ENCODE data around the gene XPNPEP1.

The XPNPEP1 gene

DNA sequence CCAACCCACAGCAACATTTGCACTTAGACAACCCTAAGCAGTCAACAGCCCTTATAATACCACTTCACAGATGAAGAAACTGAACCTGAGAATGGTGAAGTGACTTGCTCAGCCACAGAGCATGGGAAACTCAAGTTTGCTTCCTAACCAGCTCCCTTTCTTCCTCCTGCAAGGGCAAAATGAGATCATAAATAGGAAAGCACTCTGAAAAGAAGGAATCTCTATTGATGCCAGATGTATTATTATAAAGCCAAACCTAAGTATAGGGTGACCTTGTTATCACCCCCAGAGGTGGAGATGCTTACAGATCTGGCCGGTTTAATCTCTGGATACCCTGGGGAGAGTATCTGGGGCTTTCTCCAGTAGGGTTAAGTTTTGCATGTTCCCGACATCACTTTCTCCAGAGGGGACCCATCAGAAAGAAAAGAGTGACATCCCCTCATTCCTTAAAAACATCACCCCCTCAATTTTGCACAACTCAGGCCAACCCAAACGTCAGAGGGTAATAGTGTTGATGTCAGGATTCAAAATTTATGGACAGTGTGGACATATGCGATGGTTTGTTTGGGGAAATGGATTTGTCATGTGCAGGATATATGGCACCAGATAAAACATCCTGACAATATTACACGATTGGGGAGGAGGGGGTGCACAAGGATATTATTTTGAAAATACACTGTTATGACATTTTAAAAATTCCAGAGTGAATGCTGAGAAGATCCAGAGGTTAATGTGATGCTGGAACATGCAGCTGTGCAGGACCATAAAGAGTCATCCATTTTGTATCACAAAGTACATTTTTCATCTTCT lies 24.0 kb upstream of the XPNPEP1 start:
- no peak for DNase-seq (ENCODE audit: low read depth)

DNA sequence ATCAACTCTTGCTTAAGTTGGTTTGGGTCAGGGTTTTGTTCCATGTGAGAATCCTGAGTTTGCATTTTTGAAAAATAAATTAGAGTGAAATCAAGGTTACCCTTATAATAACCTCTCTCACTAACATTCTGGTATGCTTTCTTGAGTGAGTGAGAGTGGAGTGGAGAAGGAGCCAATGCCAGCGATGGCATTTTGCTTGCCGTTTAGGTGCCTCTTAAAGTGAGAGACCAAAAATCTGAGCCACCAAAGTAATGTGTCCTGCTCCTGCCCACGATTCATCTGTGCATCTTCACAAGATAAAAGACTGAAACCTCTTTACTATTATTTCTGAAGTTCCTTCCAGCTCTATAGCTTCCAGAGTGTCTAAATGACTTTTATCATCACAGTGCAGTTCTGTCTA lies 23.4 kb upstream of the XPNPEP1 start:
- DNase-seq (ENCODE audit: low read depth) = no peak

DNA sequence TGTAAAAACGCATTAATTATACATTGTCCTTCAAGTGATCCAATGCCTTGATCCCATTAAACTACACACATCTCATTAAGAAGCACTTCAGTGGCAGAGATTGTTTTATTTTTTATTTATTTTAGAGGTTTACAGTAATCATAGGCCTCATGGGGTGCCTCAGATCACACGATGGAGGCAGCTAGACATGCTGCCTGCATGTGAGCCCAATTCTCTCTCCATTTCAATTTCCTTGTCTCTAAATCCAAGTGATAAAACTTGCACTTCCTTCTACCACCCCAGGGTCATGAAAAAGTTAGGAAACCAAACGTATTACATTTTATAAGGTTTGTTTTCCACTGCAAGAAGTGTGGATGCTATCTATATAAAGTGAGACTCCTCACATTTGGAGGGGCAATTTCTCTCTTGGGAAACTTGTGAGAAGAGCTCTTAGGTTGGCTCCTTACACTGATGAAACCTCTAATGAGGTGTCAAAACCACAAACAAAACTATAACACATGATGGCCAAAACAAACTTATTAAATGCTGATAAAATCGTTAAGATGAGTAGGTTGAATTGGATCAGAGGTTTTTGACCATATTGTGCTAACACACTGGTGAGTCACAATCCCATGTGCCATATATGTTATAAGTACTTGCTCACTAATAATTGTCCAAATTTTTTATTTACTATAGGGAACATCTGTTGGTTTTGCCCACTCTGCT lies 22.3 kb upstream of the XPNPEP1 start:
- DNase-seq (ENCODE audit: low read depth) = no peak

DNA sequence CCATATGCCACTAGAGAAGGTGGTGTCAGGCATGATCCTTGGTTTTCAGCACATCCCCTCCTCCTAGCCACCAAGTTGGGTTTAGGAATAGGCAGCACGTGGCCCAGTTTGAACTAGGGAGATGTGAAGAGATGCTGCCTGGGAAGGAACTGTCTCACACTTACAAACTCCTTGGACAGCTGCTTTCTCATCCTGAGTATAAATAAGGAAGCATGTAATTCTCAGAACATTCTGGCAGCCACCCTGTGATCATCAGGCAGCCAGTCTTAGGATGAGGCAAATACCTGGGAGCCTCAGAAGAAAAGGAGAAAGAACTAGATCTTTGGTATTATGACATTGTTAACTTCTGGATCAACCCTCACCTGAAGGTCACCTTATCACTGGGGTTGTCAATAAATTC lies 21.3 kb upstream of the XPNPEP1 start:
- no peak for DNase-seq (ENCODE audit: low read depth)

DNA sequence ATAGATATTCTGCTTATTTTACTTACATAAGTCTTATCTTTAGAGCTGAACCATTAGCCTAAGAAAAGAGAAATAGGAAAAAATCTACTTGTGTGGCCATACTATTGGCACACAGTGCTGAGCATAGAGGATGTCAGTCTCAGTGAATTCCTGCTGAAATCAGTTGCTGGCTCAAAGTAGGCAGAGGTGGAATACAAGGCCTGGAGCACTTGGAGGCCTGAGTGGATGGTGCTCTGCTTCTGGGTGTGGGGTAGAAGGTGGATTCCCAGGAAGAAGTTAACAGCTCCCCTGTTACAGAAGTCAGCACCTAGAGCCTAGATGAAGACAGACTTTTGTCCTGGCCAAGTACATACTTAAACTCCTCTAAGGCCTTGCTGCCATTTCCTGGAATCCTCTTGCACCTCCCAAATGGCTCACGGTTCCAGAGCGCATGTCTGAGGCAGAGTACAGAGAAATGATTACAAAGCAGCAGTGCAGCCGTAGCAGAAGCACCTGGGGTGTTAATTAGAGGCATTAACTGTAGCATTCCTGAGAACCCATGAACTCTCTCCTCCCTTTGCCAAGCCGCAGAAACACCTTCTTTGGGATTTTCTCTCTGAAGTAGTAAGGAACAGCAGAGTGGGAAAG lies 18.0 kb upstream of the XPNPEP1 start:
- DNase-seq (ENCODE audit: low read depth) = no peak

DNA sequence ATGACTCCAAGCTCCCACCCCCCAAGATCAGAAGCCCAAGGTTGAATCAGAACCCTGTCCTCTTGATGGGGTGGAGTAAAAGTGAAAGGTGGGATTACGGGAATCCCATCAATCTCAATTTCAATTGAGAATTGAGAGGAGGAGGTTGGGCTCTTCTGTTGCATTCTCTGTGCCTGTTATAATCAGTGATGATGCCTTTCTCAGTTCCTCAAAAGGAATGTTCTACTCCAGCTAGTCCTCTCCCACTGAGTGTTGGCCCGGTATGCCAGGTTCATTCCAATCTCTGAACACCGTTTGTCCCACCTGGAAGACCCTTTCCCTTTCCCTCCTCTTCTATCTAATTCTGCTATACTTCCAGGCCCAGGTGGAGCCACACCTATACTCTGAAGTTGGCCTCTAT lies 17.2 kb upstream of the XPNPEP1 start:
- DNase-seq (ENCODE audit: low read depth) = no peak

DNA sequence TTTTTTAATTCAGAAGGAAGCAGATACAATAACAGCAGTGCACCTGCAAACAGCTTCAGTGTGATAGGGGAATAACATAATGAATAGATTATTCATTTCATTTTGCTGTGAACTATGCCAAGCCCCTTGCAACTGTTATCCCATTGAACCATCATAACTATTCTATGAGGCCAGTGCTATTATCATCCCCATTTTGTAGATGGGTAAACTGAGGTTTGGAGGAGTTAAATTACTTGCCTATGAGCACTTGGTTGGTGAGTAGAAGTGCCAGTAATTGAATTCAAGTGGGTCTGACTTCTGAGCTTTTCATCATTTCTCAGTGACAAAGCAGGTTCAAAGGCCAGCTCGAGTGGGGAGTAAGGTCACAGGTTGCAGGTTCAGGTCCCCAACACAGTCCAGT lies 16.8 kb upstream of the XPNPEP1 start:
- no peak for DNase-seq (ENCODE audit: low read depth)

DNA sequence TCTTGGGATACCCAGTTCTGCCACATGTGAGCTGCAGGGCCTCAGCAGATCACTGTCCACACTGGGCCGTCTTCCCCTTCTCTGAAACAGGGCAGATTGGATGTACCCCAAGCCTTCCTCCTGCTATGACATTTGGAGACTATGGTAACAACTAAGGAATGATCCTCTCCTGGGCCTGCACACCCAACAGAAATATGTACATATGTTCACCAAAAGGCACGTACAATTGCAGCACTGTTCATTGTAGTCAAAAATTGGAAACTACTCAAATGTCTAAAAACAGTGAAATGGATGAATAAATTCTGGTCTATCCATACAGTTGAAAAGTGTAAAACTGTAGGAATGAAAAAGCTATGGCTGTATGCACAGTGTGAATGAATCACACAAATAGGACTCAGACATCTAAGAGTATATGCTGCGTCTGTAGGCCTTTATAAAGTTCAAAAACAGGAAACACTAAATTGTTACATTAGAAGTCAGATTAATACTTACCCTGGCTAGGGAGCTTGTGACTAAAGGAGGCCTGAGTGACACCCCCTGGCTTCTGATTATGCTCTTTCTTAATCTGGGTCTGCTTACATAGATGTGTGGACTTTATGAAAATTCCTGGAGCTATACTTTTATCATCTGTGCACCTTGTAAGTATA lies 16.1 kb upstream of the XPNPEP1 start:
- DNase-seq (ENCODE audit: low read depth) = no peak

DNA sequence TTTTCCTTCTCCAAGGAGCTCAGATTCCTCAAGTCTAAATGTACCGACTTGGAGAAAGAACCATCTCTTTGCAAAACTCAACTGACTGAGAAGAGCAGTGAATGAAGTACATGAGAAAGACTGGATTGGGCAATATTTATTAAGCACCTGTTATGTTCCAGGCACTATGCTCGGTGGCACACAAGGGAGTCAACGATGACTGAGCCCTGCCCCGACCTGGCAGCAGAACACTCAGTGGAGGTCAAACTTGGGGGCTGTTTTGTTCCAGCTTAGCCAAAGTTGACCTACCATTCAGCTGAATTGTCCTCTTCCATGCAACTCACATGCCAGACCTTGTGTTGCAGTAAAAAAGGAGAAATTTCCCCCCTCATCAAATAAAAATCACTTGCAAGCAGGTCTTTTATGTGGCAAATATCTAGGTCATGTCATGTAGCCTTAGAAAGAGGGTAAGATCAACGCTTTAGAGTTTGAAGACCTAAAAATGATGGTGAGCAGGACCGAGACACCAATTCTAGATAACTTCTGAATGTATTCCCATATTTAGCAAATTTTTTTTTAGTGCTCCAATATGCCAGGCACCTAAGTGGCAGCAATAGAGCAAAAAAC lies 14.3 kb upstream of the XPNPEP1 start:
- no peak for DNase-seq (ENCODE audit: low read depth)

DNA sequence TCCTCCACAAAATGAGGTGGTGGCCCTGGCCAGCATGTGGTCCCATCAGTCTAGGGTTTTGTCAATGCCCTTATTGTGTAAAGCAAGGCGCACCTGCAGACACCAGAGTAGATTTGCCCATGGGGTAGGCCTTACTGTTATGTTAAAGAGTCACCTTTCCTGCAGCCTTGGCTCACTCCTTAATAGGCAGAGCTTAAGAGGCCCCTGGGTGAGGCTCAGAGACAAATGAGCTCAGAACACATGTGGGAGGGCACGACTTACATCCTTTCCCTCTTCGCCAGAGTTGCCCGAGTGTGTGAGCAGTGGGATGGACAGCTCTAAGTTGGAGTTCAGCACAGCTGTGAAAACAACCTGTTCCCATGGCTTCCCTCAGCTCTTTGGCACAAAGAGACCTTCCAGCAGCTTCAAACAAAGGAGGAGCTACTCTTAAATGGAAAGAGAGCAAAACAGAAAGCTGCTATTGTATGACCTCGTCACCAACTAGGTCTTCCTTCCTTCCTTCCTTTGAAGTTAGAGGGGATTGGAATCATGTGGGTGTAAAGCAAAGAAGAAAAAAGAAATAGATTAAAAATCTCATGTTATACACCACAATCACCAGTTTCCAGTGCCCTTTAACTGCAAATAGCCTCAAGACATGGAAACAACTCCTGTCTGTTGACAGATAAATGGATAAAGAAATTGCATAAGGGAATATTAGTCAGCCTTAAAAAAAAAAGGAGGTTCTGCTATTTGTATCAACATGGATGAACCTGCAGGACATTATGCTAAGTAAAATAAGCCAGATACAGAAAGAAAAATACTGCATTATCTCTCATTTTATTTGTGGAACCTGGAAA lies 11.9 kb upstream of the XPNPEP1 start:
- no peak for DNase-seq (ENCODE audit: low read depth)

DNA sequence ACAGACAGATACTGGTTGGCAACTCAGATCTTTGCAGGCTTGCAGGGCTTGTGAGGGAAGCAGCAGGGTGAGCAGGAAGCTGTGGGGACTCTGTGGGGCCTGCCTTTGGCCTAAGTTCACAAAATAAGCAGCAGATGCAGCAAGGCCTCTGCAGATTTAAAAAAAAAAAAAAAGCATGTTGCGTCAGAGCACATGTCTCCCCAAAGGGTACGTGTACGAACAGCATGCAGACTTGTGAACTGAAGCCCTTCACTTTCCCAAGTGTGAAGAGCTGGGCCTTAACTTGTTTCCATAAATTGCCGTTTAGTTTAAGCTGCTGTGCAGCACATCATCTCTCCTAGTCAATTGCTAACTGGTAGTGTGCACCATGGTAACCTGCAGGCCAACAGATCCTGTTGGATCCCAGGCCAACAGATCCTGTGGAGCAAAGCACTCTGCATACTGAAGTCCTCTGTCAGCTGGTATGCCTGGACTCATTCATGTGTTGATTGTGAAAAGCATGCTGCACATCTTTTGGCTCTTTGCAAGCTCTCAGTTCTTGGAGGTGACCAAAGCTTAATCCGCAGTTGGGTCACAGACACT lies 10.8 kb upstream of the XPNPEP1 start:
- no peak for DNase-seq (ENCODE audit: low read depth)

DNA sequence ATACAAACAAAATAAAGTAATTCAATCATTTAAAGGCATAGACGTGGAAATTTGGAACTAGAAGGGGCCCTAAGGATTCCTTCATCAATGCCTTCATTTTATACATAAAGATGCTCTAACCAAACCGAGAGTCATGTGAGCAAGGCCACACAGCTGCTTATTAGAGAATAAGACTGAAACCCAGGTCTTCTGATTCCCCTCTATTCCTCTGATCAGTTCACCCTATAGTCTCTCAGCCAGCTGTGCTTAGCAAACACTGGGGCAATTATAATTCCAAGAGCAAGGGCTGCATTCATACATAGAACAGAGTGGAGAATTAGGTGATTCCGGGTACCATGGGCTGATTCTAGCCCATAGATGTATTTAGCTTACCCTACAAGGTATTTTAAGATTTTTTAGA lies 9.7 kb upstream of the XPNPEP1 start:
- no peak for DNase-seq (ENCODE audit: low read depth)

DNA sequence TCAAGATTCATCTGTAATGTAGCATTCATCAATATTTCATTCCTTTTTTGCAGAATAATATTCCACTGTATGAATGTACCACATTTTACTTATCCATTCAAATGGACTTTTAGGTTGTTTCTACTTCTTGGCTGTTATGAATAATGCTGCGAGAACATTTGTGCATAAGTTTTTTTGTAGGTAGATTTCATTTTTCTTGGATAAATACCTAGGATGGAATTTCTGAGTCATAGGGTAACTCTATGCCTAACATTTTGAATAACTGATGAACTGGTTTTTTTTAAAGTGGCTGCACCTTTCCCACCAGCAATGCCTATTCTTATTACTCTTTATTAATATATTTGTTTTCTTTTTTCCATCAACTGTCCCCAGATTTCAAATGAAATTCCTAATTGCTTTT lies 9.1 kb upstream of the XPNPEP1 start:
- no peak for DNase-seq (ENCODE audit: low read depth)

DNA sequence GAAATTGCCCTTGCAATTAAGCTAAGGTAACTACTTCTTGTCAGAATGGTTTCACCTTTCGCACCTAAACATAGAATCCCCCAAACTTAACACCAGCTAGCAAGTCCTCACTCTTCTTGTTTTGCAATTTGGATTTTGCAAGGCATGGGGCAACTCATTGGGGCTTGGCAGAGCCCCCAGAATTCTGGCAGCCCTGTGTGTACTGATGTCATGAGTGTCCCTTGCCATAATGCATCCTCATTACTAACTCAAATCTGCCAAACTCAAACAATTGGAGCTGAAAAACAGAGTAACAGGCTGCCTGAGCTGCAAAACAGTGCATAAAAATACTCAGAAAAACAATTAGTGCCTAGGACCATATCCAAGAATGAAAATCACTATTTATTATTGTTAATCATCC lies 7.9 kb upstream of the XPNPEP1 start:
- no peak for DNase-seq (ENCODE audit: low read depth)

DNA sequence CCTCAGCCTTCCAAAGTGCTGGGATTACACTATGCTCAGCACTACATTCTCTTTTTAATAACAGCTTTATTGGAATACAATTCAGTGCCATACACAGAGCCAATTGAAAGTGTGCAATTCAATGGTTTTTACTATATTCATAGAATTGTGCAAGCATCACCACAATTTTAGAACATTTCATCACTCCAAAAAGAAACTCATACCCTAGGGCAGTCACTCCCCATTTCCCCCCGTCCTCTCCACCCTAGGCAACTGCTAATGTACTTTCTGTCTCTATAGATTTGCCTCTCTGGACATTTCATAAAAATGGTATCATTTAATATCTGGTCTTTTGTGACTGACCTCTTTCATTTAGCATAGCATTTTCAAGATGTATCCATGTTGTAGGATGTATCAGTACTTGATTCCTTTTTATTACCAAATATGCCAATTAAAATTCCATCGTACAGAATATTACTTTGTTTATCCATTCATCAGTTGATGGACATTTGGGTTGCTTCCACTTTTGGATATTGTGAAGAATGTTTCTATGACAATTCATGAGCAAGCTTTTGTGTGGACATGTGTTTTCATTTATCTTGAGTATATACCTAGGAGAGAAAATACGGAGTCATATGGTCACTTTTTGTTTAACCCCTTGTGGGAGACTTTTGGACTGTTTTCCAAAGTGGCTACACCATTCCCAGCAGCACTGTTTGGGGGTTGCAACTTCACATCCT lies 6.3 kb upstream of the XPNPEP1 start:
- DNase-seq (ENCODE audit: low read depth) = no peak

DNA sequence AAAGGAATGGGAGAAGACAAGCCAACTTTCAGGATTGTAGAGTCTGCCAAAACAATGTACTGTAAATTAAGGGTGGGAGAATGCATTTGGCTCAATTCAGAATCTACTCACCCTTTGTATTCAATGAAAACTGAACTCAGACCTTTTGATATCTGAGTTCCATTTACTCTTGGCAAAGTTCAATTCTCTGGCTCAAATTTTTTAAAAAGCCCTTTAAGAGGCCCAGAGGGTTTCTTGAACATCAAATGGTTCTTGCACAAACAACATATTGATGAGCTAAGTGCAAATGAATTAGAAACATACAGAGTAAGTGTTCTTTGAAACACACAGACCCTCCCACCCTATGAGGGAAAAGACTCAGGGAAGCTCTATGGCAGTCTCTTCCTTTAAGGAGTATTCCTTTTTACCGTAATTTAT lies 5.2 kb upstream of the XPNPEP1 start:
- DNase-seq (ENCODE audit: low read depth) = no peak

DNA sequence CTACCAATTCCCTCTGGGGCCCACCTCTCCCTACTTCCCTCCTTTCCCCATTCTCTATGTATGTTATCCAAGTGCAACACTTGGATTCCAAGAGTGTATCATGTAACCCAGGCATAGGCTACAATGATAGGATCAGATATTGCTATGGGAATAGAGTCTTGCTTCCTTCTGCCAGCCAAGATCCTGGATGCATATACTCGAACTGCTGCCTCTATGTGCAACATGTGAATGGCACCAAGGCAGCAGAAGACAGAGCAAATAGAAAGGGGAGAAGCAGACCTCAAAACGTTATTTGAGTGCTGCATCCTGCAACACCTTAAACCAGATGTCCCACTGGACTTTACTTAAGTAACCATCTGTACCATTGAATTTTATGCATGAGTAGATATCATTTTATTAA lies 3.5 kb upstream of the XPNPEP1 start:
- no peak for DNase-seq (ENCODE audit: low read depth)

DNA sequence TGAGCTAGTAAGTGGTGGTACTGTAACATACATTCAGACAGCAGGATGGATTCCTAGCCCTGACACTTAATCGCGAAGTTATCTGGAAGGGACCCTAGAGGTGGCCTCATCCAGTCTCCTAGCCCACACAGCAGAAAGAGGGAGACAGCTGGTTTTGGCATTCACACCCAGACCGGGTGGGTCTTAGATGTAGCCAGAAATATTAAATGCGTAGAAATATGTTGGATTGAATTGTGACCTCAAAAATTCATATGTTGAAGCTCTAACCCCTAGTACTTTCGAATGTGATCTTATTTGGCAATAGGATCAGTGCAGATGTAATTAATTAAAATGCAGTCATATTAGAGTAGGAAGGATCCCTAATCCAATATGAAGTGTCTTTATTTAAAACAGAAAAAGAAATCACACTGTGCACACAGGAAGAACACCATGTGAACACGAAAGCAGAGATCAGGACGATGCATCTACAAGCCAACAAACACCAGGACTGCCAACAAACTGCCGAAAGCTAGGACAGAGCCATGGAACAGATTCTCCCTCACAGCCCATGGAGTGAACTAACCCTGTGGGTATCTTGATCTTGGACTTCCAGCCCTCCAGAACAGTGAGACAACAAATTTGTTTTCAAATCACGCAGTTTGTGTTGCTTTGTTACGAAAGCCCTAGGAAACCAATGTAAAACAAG lies 2.9 kb upstream of the XPNPEP1 start:
- no peak for DNase-seq (ENCODE audit: low read depth)

DNA sequence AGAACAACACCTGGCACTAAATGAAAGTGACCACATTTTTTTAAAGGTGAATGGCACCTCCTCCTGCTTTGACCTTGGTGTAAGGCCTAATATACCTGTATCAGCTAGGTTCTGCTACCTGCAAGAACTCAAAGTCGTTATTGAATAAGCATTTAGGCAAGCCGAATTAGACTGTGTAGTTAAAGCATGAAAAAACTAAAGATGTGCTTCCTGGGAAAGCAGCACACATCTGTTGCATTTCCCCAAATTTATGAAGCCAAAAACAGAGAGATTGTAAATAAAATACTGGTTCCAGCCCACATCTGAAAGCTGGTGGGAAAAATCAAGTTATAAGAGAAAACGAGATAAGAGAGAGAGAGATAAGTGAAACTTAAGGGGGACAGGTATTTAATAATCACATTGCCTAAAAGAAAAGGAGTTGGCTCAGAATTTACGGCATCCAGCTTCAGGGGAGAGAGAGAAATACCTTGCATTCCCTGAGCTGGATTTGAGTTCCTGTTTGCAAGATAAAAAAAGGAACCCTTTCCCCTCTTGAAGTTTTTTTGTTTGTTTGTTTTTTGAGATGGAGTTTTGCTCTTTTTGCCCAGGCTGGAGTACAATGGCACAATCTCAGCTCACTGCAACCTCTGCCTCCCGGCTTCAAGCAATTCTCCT lies 1.8 kb upstream of the XPNPEP1 start:
- DNase-seq (ENCODE audit: low read depth) = no peak
